ENCODE data around the gene LYSMD4.

DNA sequence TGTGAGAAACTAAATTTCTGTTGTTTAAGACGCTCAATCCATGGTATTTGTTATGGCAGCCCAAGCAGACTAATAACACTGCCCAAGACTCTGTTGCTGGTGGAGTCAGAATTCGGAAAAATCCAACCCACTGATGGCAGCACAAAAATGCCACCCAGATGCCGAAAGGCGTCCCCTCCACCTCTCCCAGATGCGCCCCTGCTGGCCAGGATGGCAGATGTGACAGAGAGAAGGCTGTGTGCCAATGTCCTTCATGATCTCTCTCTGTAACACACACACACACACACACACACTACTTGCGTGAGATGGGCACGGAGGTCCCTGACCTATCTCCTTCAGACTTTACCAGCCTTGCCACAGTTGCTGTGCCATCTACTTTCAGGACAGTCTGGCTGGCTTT lies 10.9 kb upstream of the LYSMD4 start:
- TF ChIP-seq POLR2AphosphoS5 (IDR thresholded peaks at IDR 0.05), result no peak
- TF ChIP-seq CTCF (IDR thresholded peaks at IDR 0.05), result no peak

Measured in upper lobe of left lung (tissue), 4 donors.